PC-3 (cell line): ENCODE data around the gene ALG3. TPM values are rescaled to one million over a fixed set of nuclear protein-coding genes. Genes with fewer than 3 reads are reported as not detected.
A peak's percentile ranks its signal among the peaks of the same experiment; 100 is the strongest.

ENCODE experiments used
- ATAC-seq: fragments of 200-7000 bp; cut with Tn5 transposase; 2 replicates; pipeline ENCODE4 v1.9.1; 2020; ENCODE audit warnings: mild to moderate bottlenecking, moderate library complexity
- BruUV-seq: library from RNA; stranded (reverse); fragments of 400-500 nt; replicated peaks from 2 replicates; lab custom pipeline; 2021; lab: Mats Ljungman, UMichigan
- CTCF ChIA-PET: fragments of 300-600 bp; sonication (Branson Sonifier 250); formaldehyde crosslinking; loops from one replicate; lab custom pipeline; 2022; ENCODE audit warnings: antibody characterized with exemption; lab: Charles Lee
- POLR2A ChIA-PET: fragments of 300-600 bp; sonication (Branson Sonifier 250); formaldehyde crosslinking; loops from one replicate; lab custom pipeline; 2022; ENCODE audit warnings: antibody characterized with exemption; ENCODE audit not compliant: unreplicated experiment; lab: Charles Lee
- DNase-seq: peaks from one replicate; pipeline ENCODE4 v3.0.0-alpha.2; 2015
- H2AFZ ChIP-seq: fragments of 300-600 bp; sonication (generic); 2 replicates; pipeline ENCODE4 v1.6.0; 2016; ENCODE audit warnings: antibody characterized with exemption, low read length
- H3F3A ChIP-seq: fragments of 300-600 bp; sonication (generic); one replicate; pipeline ENCODE4 v1.6.0; 2017; ENCODE audit warnings: antibody characterized with exemption, low read length, control low read depth, mild to moderate bottlenecking; ENCODE audit not compliant: unreplicated experiment
- H3K27ac ChIP-seq: fragments of 300-600 bp; sonication (generic); 2 replicates; pipeline ENCODE4 v1.5.1; 2016; ENCODE audit warnings: mild to moderate bottlenecking, low read length
- H3K27me3 ChIP-seq: fragments of 300-600 bp; sonication (generic); 2 replicates; pipeline ENCODE4 v1.6.1; 2016; ENCODE audit warnings: low read length, mixed read lengths
- H3K36me3 ChIP-seq: fragments of 300-600 bp; sonication (generic); 2 replicates; pipeline ENCODE4 v1.6.1; 2016; ENCODE audit warnings: low read depth, mixed run types, low read length, mixed read lengths
- H3K4me1 ChIP-seq: fragments of 300-600 bp; sonication (generic); 2 replicates; pipeline ENCODE4 v1.5.1; 2016; ENCODE audit warnings: low read length; ENCODE audit not compliant: insufficient read depth
- H3K4me2 ChIP-seq: fragments of 300-600 bp; sonication (generic); 2 replicates; pipeline ENCODE4 v1.6.0; 2016; ENCODE audit warnings: low read length
- H3K4me3 ChIP-seq: fragments of 300-600 bp; sonication (generic); 2 replicates; pipeline ENCODE4 v1.5.1; 2016; ENCODE audit warnings: mild to moderate bottlenecking, low read length, mixed read lengths
- H3K79me2 ChIP-seq: fragments of 300-600 bp; sonication (generic); 2 replicates; pipeline ENCODE4 v1.6.1; 2017; ENCODE audit warnings: low read length, mixed read lengths
- H3K9ac ChIP-seq: fragments of 300-600 bp; sonication (generic); 2 replicates; pipeline ENCODE4 v1.6.0; 2016; ENCODE audit warnings: mild to moderate bottlenecking, low read length
- H3K9me2 ChIP-seq: fragments of 300-600 bp; sonication (generic); replicated peaks from 2 replicates; pipeline ENCODE4 v1.6.1; 2016; ENCODE audit warnings: mixed run types, low read length, mixed read lengths
- H3K9me3 ChIP-seq: fragments of 300-600 bp; sonication (generic); 2 replicates; pipeline ENCODE4 v1.6.1; 2016; ENCODE audit warnings: low read length, mixed read lengths
- H4K20me1 ChIP-seq: fragments of 300-600 bp; sonication (generic); 2 replicates; pipeline ENCODE4 v1.6.1; 2016; ENCODE audit warnings: low read length, mixed read lengths
- EZH2 ChIP-seq: fragments of 300-600 bp; sonication (generic); IDR thresholded peaks from one replicate; pipeline ENCODE4 v1.6.1; 2017; ENCODE audit warnings: antibody characterized with exemption, mild to moderate bottlenecking, low read length; ENCODE audit not compliant: unreplicated experiment
- EZH2phosphoT487 ChIP-seq: fragments of 300-600 bp; sonication (generic); IDR thresholded peaks from 2 replicates; pipeline ENCODE4 v1.6.1; 2018; ENCODE audit warnings: mild to moderate bottlenecking, antibody characterized with exemption, low read length, borderline replicate concordance
- intact Hi-C: fragments of 100-400 bp; cut with micrococcal nuclease; formaldehyde crosslinking; loops from 2 replicates; pipeline ENCODE4 v1.9.0; 2023
- total RNA-seq: library from RNA; depleted of rRNA; stranded (reverse); fragments of >200 nt; gene quantifications from 2 replicates; pipeline ENCODE4 v1.2.3, GENCODE V29; 2014
- TF ChIP-seq, protein P1 (sequence below): fragments of 300-600 bp; sonication (generic); conservative IDR thresholded peaks from 2 replicates; pipeline ENCODE4 v1.5.1; 2017; ENCODE audit warnings: antibody characterized with exemption, low read depth, mild to moderate bottlenecking, low read length

The ALG3 gene
- total RNA-seq, 1 experiment from 2014 or later: 89.0 TPM

DNA sequence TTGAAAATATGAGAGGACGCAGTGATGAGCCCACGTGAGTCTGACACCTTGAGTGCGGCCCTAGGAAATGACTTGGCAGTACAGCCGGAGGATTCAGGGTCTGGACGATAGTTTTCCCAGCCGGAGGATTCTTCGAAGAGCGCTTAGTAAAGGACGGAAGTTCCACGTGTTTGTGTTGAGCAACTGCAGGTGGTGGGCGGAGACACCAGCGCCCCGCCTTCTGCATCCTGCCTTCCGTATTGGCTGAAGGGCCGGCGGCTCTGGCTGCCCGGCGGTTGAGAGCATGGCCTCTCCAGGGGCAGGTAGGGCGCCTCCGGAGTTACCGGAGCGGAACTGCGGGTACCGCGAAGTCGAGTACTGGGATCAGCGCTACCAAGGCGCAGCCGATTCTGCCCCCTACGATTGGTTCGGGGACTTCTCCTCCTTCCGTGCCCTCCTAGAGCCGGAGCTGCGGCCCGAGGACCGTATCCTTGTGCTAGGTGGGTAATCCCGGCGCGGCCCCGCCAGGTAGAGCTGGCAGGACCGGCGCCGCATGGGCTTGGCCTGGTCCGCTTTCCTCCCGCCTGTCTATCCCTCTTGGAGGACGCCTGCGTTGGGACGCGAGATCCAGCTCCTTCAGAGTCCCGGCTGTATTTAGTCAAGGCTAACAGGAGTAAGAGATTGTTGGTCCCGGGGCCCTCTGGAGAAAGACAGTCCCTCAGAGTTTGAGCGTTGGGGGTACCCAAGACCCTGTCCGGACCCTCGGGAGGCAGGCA, 827 bp upstream of the ALG3 start, which contains the start of gene EEF1AKMT4:
EEF1AKMT4 (plus strand) TSS at position 261 of the 755 bp plus-strand sequence; CDS start at position 284, 23 bp downstream.
- no peaks in the 10 kb centered on the region for H3K9me3 ChIP-seq
- H3K36me3 ChIP-seq: peaks cover 6% of the 10 kb centered on the region; the same call in 1 of the 2 replicates
- intact Hi-C loops: loop anchor here (1.0 to 2.0 kb wide), 4 partner anchors 49 to 104 kb away; partner anchors contain the start of genes ABCF3, AP2M1 and PSMD2
- TF ChIP-seq, protein P1, sequence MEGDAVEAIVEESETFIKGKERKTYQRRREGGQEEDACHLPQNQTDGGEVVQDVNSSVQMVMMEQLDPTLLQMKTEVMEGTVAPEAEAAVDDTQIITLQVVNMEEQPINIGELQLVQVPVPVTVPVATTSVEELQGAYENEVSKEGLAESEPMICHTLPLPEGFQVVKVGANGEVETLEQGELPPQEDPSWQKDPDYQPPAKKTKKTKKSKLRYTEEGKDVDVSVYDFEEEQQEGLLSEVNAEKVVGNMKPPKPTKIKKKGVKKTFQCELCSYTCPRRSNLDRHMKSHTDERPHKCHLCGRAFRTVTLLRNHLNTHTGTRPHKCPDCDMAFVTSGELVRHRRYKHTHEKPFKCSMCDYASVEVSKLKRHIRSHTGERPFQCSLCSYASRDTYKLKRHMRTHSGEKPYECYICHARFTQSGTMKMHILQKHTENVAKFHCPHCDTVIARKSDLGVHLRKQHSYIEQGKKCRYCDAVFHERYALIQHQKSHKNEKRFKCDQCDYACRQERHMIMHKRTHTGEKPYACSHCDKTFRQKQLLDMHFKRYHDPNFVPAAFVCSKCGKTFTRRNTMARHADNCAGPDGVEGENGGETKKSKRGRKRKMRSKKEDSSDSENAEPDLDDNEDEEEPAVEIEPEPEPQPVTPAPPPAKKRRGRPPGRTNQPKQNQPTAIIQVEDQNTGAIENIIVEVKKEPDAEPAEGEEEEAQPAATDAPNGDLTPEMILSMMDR: peak; percentile 44
- TF ChIP-seq EZH2phosphoT487: no peak
- ChIA-PET POLR2A (no interaction called here), CTCF (interaction anchor here (0.6 to 0.8 kb wide), 3 partner anchors 22 to 115 kb away, joined by 3 to 6 read pairs (median 3); no protein-coding TSS in a partner anchor)
- H4K20me1 ChIP-seq: no peaks in the 10 kb centered on the region
- H3F3A ChIP-seq: no peaks in the 10 kb centered on the region
- ATAC-seq: peak; percentile 91
- no peaks in the 10 kb centered on the region; the same call in 1 of the 2 replicates for H3K4me1 ChIP-seq
- BruUV-seq: TSS peak; percentile 57
- peak within 1 kb of the TSS; percentile 99 for H3K4me2 ChIP-seq
- DNase-seq: peak; percentile 98
- no peaks in the 10 kb centered on the region for H3K9me2 ChIP-seq
- H2AFZ ChIP-seq: peak within 1 kb of the TSS; percentile 97
- peaks cover 56% of the 10 kb centered on the region for H3K79me2 ChIP-seq
- peak within 1 kb of the TSS; percentile 98 for H3K9ac ChIP-seq
- no peaks in the 10 kb centered on the region for H3K27me3 ChIP-seq
- H3K27ac ChIP-seq: peak within 1 kb of the TSS; percentile 93
- peak within 1 kb of the TSS; percentile 96 for H3K4me3 ChIP-seq

DNA sequence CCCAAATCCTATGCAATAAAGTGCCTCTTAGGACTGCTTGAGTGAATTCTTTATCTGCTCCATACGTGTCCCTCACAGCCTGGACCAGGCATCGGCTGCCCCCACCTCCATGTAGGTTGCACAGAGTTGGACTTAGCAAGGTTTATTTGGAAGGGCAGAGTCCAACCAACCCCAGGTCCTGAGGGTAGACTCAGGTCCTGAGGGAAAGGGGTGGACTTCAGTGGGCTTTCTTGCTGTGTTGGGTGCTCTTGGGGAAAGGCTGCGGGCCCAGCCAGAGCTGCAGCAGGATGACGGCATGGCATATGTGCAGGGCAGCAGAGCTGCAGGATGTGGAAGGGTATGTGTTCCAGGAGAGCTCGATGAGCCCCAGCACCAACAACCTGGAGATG, 6.5 kb downstream of the ALG3 start:
- Histone ChIP-seq H2AFZ (no peak overlapping the region), H4K20me1 (no peaks in the 10 kb centered on the region)
- POLR2A ChIA-PET: no interaction called here

More for the DNA sequence above, 6.5 kb downstream of the ALG3 start:
- Histone ChIP-seq H3K9me2 (no peaks in the 10 kb centered on the region), H3K9ac (no peak overlapping the region), H3K4me1 (no peaks in the 10 kb centered on the region), H3K27ac (no peak overlapping the region), H3K9me3 (no peaks in the 10 kb centered on the region), H3K4me3 (no peak overlapping the region), H3K4me2 (no peak overlapping the region), H3K79me2 (peaks cover 5% of the 10 kb centered on the region), H3K27me3 (no peaks in the 10 kb centered on the region), H3K36me3 (peaks cover 24% of the 10 kb centered on the region), H3F3A (no peaks in the 10 kb centered on the region)
- TF ChIP-seq, protein P1: no peak
- TF ChIP-seq EZH2phosphoT487 (no peak), EZH2 (no peak)
- CTCF ChIA-PET: interaction anchor here (0.8 kb wide), 1 partner anchor 347 kb away, joined by 3 read pairs; no protein-coding TSS in a partner anchor
- BruUV-seq: no TSS peak
- no peak for ATAC-seq
- no peak for DNase-seq
- intact Hi-C loops: no loop called here
